ENCODE data around the gene FRMD4A. TPM values are rescaled to one million over a fixed set of nuclear protein-coding genes. Genes with fewer than 3 reads are reported as not detected.

Gene FRMD4A
- total RNA-seq, 2 donors from 2014 or later: 22.3 to 22.4 TPM

DNA sequence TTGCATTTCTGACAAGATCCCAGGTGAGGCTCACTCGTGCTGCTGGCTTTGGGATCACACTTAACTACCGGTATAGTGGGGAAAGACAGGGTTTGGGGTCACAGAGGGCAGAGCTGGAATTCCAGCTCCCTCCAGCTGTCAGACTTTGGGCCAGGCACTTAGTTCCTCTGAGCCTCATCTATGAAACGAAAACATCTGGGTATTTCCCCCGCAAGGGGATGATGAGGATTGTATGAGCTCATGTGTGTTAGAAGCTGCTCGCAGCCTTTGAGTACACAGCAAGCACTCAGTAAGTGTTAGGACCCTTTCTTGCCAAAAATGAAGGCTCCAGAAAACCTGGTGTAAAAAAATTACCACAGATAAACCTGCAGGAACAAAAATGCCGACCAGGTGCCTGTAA, 677.9 kb downstream of the FRMD4A start:
- no peaks in the 10 kb centered on the region for H3K4me1 ChIP-seq (ENCODE audit: control insufficient read depth, insufficient read depth, low read length)
- H3K27me3 Mint-ChIP-seq (ENCODE audit: insufficient read depth): no peaks in the 10 kb centered on the region
- H3K36me3 Mint-ChIP-seq (ENCODE audit: low read depth): peaks cover 52% of the 10 kb centered on the region
- no peak for DNase-seq
- no peak for TF ChIP-seq CTCF (conservative IDR thresholded peaks at IDR 0.05)
- H3K27ac Mint-ChIP-seq: no peak overlapping the region
- no peak overlapping the region for H3K4me3 ChIP-seq (ENCODE audit: low read length)
- H3K4me3 Mint-ChIP-seq: no peak overlapping the region
- H3K4me1 Mint-ChIP-seq: peaks cover 16% of the 10 kb centered on the region
- H3K36me3 ChIP-seq (ENCODE audit: control insufficient read depth, insufficient read depth, low read length): peaks cover 25% of the 10 kb centered on the region
- no peaks in the 10 kb centered on the region for H3K27me3 ChIP-seq (ENCODE audit: control insufficient read depth, insufficient read depth, low read length, poor library complexity, severe bottlenecking)
- H3K9me3 Mint-ChIP-seq: no peaks in the 10 kb centered on the region
- no peaks in the 10 kb centered on the region for H3K9me3 ChIP-seq (ENCODE audit: control insufficient read depth, low read length)
- H3K9ac ChIP-seq (ENCODE audit: extremely low read depth, low read length, poor library complexity, severe bottlenecking): no peak overlapping the region
- H3K27ac ChIP-seq (ENCODE audit: low read depth, low read length): no peak overlapping the region
- WGBS, 2 experiments (ENCODE audit: insufficient coverage in 1 of 2, insufficient read length in 1 of 2): 87 to 94% methylated on average over 4 to 6 of the region's 6 CpGs

DNA sequence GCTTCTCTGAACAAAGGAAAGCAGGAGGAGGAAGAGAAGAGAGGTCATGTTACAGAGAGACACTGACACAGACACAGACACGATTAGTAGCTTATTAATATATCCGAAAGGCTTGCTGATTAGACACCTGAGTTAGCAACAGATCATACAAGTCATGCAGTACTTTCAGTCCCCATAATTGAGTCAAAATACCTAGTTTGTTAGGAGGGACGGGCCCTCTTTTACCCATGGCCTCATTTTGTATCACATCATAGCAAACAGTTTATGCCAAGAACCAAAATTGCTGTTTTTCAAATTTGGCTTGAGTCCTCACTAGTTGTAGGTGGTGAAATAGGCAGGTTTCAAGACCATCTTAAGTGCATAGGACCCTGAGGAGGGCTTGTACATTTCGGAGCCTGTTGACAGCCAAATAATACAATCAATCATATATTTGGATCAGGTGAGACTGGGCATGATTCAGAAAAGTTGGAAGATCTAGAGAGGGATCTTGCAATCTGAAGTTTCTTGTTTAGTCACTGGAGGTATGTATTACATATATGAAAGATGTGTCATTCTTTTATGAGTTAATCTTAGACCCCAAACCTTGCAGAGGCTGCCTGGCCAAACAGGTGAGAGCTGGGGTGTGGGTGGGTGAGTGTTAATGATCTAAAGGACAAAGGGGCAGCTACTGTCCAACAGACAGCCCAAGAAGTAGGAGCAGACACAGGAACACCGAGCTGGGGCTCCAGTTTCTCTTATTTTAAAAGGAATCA, 678.6 kb downstream of the FRMD4A start:
- H3K4me3 ChIP-seq (ENCODE audit: low read length): no peak overlapping the region
- H3K27ac Mint-ChIP-seq: no peak overlapping the region
- WGBS, 2 experiments (ENCODE audit: insufficient coverage in 1 of 2, insufficient read length in 1 of 2): 90 to 91% methylated on average over 4 to 5 of the region's 5 CpGs
- H3K9me3 Mint-ChIP-seq: no peaks in the 10 kb centered on the region
- no peak overlapping the region for H3K4me3 Mint-ChIP-seq
- H3K4me1 ChIP-seq (ENCODE audit: control insufficient read depth, insufficient read depth, low read length): no peaks in the 10 kb centered on the region
- peaks cover 16% of the 10 kb centered on the region for H3K4me1 Mint-ChIP-seq
- H3K36me3 ChIP-seq (ENCODE audit: control insufficient read depth, insufficient read depth, low read length): peaks cover 26% of the 10 kb centered on the region
- H3K27me3 Mint-ChIP-seq (ENCODE audit: insufficient read depth): no peaks in the 10 kb centered on the region
- TF ChIP-seq CTCF (conservative IDR thresholded peaks at IDR 0.05): no peak
- H3K36me3 Mint-ChIP-seq (ENCODE audit: low read depth): peaks cover 56% of the 10 kb centered on the region
- no peaks in the 10 kb centered on the region for H3K27me3 ChIP-seq (ENCODE audit: control insufficient read depth, insufficient read depth, low read length, poor library complexity, severe bottlenecking)
- H3K27ac ChIP-seq (ENCODE audit: low read depth, low read length): no peak overlapping the region
- DNase-seq: no peak
- H3K9ac ChIP-seq (ENCODE audit: extremely low read depth, low read length, poor library complexity, severe bottlenecking): no peak overlapping the region
- H3K9me3 ChIP-seq (ENCODE audit: control insufficient read depth, low read length): no peaks in the 10 kb centered on the region

DNA sequence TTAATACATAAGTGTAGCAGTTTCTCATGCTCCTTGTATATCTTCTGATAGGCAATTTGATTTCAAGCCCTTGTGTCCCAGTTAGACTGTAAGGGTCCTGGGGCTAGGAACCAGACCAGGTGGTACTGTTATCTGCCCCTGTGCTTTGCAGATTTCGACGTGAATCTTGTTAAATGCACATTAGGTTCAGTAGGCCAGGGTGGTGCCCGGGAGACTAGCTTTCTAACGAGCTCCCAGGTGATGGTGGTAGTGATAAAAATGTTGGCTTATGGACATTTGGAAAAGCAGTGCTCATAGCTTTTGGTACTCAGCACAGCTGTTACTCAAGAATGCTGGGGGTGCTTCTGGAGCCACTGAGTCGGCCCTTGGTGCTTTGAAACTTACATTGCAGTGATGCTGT, 679.8 kb downstream of the FRMD4A start:
- Mint-ChIP-seq H3K4me3 (no peak overlapping the region), H3K27ac (no peak overlapping the region), H3K36me3 (ENCODE audit: low read depth) (peaks cover 61% of the 10 kb centered on the region), H3K27me3 (ENCODE audit: insufficient read depth) (no peaks in the 10 kb centered on the region), H3K4me1 (peaks cover 16% of the 10 kb centered on the region), H3K9me3 (no peaks in the 10 kb centered on the region)
- Histone ChIP-seq H3K36me3 (ENCODE audit: control insufficient read depth, insufficient read depth, low read length) (peaks cover 33% of the 10 kb centered on the region), H3K4me1 (ENCODE audit: control insufficient read depth, insufficient read depth, low read length) (no peaks in the 10 kb centered on the region), H3K9ac (ENCODE audit: extremely low read depth, low read length, poor library complexity, severe bottlenecking) (no peak overlapping the region), H3K4me3 (ENCODE audit: low read length) (no peak overlapping the region), H3K27me3 (ENCODE audit: control insufficient read depth, insufficient read depth, low read length, poor library complexity, severe bottlenecking) (no peaks in the 10 kb centered on the region), H3K27ac (ENCODE audit: low read depth, low read length) (no peak overlapping the region), H3K9me3 (ENCODE audit: control insufficient read depth, low read length) (no peaks in the 10 kb centered on the region)
- 91 to 94% methylated on average over 5 of the region's 5 CpGs for WGBS, 2 experiments (ENCODE audit: insufficient coverage in 1 of 2, insufficient read length in 1 of 2)
- no peak for DNase-seq
- TF ChIP-seq CTCF (conservative IDR thresholded peaks at IDR 0.05): no peak

Measured in endodermal cell (in vitro differentiated cells).